ENCODE results near the gene ENPP3.
"Not testable (repeated sequence)": the region's sequence is repeated elsewhere in the genome, so short reads cannot be mapped to it uniquely, and the experiment has no call there.

Gene ENPP3

DNA sequence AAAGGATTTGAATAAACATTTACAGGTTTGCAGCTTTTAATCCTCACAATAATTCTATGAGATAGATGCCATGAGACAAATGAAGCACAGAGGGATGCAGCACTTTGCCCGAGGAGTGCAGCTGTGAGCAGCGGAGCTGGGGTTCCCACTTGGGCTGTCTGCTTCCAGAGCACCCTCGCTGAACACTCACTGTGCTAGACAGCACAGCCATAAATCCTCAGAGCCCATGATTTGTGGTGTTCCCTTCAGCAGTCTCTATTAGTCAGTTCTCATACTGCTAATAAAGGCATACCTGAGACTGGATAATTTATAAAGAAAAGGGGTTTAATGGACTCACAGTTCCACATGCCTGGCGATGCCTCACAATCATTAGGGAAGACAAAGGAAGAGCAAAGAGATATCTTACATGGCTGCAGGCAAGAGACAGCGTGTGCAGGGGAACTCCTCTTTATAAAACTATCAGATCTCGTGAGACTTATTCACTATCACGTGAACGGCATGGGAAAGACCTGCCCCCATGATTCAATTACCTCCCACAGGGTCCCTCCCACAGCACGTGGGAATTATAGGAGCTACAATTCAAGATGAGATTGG, 99.0 kb downstream of the ENPP3 start:
- DNase-seq (ENCODE audit: low read depth): no peak

GRCh38 chr6:131736811-131737210, 99.7 kb downstream of the ENPP3 start:
- no peak for DNase-seq (ENCODE audit: low read depth)

- no peak for DNase-seq (ENCODE audit: low read depth)
These were observed 102.0 kb downstream of the ENPP3 start for GRCh38 chr6:131739136-131739535.

DNA sequence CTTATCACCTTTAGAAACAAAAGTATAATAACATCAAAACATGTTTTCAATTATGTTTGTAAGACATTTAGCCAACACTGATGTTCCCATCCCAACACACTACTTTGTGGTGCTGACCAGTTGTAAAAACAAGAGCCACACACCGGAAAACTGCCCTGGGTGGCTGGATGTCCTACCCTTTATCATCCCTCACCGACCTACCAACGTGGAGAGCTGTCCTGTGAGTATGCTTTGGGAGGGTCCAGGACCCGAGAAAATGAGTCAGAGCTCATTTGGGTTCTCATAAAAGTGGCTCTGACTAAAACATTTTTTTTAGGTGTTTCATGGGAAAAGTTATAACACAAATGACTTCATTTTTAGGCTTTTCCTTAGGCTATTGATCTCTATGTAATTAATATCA, 103.1 kb downstream of the ENPP3 start:
- no peak for DNase-seq (ENCODE audit: low read depth)

- no peak for DNase-seq (ENCODE audit: low read depth)
These were observed 104.7 kb downstream of the ENPP3 start for GRCh38 chr6:131741688-131742393.

DNA sequence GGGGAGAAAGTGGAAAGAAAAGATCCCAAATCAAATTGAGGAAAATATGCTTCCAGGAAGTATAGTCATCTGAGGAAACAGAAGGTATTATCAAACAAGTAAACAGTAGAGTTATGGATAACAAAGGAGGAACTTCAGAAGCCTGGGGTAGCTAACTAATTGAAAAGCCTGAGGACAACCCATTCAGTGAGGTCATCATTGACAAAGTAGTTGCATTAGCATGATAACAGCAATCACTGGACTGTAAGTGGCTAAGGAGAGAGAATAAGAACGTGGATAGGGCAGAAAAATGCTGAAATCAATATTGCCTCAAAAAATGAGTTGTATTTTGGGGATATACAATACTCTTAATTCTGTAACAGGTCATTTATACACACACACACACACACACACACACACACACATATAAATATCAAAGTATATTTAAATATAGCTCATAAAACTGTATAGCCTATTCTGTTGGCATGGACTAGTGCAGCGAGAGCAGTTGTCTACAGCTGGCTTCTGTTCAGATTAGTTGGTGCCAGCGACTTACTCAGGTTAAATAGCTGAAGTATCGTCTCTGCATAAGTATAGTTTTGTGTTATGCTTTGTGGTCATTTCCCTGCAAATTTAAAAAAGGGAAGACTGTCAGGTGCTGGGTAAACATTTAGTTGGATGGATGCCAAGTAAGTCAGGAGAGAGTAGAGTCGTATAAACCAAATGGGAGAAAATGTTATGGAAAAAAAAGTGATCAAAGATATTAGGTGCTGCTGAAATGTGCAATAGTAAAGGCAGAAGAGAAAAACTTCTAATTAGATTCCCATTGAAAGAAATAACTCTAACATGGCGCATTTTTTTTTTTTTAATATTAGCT, 107.6 kb downstream of the ENPP3 start:
- DNase-seq (ENCODE audit: low read depth): no peak

GRCh38 chr6:131745476-131745875, 108.4 kb downstream of the ENPP3 start:
- no peak for DNase-seq (ENCODE audit: low read depth)

DNA sequence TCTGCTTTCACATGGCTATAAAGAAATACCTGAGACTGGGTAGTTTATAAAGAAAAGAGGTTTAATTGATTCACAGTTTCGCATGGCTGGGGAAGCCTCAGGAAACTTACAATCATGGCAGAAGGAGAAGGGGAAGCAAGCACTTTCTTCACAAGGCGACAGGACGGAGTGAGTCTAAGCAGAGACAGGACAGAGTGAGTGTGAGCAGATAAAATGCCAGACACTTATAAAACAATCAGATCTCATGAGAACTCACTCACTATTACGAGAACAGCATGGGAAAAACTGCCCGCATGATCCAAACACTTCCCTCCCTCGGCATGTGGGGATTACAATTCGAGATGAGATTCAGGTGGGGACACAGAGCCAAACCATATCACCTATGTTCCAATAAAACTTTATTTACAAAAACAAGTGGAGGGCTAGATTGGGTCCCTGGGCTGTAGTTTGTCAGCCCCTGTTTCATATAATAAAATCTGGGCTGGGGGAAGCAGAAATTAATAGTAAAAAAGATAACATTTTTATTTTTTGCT, 110.8 kb downstream of the ENPP3 start:
- DNase-seq (ENCODE audit: low read depth): no peak

- DNase-seq (ENCODE audit: low read depth): no peak
These were observed 111.9 kb downstream of the ENPP3 start for GRCh38 chr6:131749023-131749422.

DNA sequence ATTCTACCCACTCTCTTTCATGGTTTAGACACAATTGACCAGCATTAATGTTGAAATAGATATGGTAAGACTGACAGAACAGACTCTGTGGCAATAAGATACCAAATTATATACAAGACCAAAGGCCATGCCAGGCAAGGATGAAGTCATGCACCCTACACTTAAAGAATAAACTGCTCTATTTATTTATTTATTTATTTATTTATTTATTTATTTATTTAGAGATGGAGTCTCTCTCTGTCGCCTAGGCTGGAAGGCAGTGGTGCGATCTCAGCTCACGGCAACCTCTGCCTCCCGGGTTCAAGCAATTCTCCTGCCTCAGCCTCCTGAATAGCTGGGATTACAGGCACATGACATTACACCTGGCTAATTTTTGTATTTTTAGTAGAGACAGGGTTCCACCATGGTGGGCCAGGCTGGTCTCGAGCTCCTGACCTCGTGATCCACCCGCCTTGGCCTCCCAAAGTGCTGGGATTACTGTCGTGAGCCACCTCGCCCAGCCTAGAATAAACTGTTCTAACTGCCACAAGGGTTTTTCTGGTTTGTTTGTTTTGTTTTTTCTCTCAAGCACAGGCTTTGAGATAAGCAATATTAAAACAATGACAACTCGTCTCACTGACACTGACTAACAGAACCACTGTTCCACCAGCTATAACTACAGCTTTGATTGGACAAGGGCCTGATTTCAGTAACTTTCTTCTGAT, 114.1 kb downstream of the ENPP3 start:
- not testable (repeated sequence) for DNase-seq (ENCODE audit: low read depth)

GRCh38 chr6:131754088-131754487, 117.0 kb downstream of the ENPP3 start:
- no peak for DNase-seq (ENCODE audit: low read depth)

- DNase-seq (ENCODE audit: low read depth): no peak
These were observed 117.8 kb downstream of the ENPP3 start for GRCh38 chr6:131754715-131755567.

DNA sequence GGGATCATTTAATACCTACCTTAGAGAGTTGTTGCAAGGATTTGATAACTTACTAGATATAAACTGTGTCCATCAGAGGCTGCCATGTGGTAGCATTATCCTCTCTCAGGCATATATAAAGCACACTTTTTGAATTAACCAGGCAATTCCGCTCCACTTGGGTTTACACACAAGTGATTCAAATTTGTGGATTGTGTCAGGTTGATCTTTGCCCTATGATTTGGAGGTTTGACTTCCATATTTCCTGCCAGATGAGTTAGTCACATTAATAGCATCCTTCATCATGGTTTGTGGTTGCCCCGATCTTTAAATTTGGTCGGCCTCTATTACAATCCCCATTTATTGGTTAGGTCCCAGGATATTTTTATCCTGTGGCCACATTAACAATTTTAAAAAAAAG, 118.5 kb downstream of the ENPP3 start:
- no peak for DNase-seq (ENCODE audit: low read depth)

DNA sequence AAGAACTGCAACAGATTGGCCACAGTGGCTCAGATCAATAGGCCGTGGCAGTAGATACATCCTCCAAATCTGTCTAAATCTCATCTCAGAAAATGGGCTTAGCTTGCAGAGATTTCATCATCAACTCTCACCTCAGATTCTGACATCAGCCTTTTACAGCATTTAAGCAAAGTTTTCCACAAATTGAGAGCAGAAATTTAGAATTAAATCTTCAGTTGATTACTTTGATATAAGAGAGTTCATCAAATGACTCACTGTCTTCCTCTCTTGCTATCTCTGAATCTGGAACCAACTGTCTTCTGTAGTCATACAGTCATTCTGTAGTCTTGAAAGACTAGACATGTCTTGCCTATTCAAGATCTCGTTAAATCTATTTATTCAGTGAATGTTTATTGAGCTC, 118.9 kb downstream of the ENPP3 start:
- no peak for DNase-seq (ENCODE audit: low read depth)

GRCh38 chr6:131758920-131759319, 121.8 kb downstream of the ENPP3 start:
- DNase-seq (ENCODE audit: low read depth): no peak

- no peak for DNase-seq (ENCODE audit: low read depth)
These were observed 124.1 kb downstream of the ENPP3 start for GRCh38 chr6:131761060-131761761.

DNA sequence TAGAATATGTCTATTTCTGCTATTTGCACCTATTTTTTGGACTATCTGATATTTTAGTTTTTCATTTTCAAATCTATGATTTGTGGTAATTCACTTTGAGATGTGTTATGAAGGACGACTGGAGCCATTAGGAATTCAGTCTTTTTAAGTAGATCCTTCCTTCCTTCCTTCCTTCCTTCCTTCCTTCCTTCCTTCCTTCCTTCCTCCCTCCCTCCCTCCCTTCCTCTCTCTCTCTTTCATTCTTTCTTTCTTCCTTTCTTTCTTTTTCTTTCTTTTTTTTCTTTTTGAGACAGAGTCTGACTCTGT, 124.6 kb downstream of the ENPP3 start:
- no peak for DNase-seq (ENCODE audit: low read depth)

- no peak for DNase-seq (ENCODE audit: low read depth)
These were observed 125.9 kb downstream of the ENPP3 start for GRCh38 chr6:131762984-131763383.

GRCh38 chr6:131763749-131764148, 126.6 kb downstream of the ENPP3 start:
- no peak for DNase-seq (ENCODE audit: low read depth)

DNA sequence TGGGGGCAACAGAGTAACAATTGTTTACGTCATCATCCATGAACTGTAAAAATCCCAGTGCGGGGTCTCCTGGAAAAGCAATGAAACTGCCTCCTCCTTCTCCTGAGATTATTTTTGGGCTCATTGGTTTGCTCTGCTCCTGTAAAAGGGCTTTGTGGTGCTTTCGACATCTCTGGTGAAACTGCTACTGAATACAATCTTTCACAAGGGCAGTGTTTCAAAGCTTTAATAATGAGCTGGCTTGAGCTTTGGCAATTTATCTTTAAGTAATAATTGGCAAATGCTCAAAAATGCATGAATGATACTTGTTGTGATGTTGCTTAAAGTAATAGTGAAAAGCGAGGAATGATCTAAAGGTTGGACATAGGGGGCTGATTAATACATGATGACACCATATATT, 127.2 kb downstream of the ENPP3 start:
- no peak for DNase-seq (ENCODE audit: low read depth)
